ENCODE data around the gene IL1RAPL1.
"Not testable (repeated sequence)": the region's sequence is repeated elsewhere in the genome, so short reads cannot be mapped to it uniquely, and the experiment has no call there.

IL1RAPL1 gene

DNA sequence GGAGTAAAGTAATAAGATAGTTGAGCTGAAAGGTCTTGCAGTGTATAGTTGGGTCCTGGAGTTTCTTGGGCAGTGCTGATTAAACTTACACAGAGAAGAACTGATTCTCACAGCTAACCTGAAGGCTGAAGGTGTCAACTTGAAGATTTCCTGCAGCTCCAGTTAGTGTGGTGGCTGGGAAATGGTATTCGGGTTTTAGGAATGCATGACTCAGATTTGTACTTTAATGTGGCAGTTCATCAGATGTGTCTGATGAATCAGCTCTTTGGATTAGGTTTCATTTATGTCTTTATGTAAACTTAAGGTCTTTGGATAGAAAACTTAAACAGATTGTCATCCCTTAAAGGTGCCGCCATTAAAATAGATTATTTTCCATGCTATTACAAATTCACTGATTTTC is 200.0 kb downstream of the IL1RAPL1 start:
- DNase-seq = no peak
- no peaks in the 10 kb centered on the region for H3K27me3 ChIP-seq
- no peaks in the 10 kb centered on the region for H3K36me3 ChIP-seq
- no peaks in the 10 kb centered on the region for H3K4me1 ChIP-seq
- TF ChIP-seq, protein P1, sequence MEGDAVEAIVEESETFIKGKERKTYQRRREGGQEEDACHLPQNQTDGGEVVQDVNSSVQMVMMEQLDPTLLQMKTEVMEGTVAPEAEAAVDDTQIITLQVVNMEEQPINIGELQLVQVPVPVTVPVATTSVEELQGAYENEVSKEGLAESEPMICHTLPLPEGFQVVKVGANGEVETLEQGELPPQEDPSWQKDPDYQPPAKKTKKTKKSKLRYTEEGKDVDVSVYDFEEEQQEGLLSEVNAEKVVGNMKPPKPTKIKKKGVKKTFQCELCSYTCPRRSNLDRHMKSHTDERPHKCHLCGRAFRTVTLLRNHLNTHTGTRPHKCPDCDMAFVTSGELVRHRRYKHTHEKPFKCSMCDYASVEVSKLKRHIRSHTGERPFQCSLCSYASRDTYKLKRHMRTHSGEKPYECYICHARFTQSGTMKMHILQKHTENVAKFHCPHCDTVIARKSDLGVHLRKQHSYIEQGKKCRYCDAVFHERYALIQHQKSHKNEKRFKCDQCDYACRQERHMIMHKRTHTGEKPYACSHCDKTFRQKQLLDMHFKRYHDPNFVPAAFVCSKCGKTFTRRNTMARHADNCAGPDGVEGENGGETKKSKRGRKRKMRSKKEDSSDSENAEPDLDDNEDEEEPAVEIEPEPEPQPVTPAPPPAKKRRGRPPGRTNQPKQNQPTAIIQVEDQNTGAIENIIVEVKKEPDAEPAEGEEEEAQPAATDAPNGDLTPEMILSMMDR (IDR thresholded peaks at IDR 0.05; ENCODE audit: low read depth, low read length) = no peak
- H3K9me3 ChIP-seq = no peaks in the 10 kb centered on the region
- H3K4me3 ChIP-seq (ENCODE audit: low read depth, low read length) = no peak overlapping the region

DNA sequence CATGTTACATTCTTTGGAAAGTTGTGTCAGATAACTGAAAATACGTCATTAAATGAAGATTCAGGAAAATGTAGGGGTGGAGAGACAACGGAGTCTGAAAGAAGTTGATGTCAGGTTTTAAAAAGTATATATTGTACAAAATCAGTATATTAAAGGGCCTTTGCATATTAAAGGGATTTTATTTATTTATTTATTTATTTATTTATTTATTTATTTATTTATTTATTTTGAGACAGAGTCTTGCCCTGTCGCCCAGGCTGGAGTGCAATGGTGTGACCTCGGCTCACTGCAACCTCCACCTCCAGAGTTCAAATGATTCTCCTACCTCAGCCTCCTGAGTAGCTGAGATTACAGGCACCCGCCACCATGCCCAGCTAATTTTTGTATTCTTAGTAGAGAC is 213.4 kb downstream of the IL1RAPL1 start:
- H3K27me3 ChIP-seq; H3K4me1 ChIP-seq; DNase-seq; H3K4me3 ChIP-seq (ENCODE audit: low read depth, low read length); H3K9me3 ChIP-seq; H3K36me3 ChIP-seq: not testable (repeated sequence)

DNA sequence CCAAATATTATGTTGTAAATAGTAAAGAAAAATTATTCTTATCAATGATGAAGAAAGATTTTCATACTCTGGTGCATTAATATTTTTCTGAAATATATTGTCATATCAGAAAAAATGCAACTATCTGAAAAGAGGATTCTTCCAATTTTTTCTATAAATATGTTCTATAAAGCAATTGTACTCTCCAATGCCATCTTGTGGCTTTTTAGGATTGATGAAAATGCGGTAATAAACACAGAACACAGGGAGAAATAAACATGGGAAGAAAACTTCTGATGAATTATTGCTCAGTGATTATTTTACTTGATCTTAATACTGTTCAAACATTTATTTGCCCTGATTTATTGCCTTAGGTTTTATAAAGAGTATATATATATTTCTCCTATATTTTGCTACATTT is 215.4 kb downstream of the IL1RAPL1 start:
- no peaks in the 10 kb centered on the region for H3K36me3 ChIP-seq
- no peak for DNase-seq
- no peaks in the 10 kb centered on the region for H3K27me3 ChIP-seq
- TF ChIP-seq, protein P1 (IDR thresholded peaks at IDR 0.05; ENCODE audit: low read depth, low read length) = no peak
- no peaks in the 10 kb centered on the region for H3K4me1 ChIP-seq
- H3K9me3 ChIP-seq = no peaks in the 10 kb centered on the region
- no peak overlapping the region for H3K4me3 ChIP-seq (ENCODE audit: low read depth, low read length)

DNA sequence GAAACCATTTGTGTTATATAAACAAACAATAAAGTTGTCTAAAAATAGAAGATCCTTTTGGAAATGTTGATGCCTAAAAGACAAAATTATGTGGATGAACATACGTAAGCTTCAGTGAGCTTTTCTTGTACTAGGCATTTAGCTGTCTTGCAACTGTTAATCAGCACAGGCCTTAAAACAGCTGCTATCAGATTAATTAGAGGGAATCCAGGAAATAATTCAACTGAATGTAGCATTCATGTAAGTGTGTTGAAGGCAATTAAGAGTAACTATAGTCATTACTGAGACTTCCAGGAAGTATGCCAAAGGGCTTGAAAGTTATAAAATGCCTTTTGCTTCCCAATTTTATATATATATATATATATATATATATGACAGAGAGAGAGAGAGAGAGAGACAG is 248.7 kb downstream of the IL1RAPL1 start:
- no peak overlapping the region for H3K4me3 ChIP-seq (ENCODE audit: low read depth, low read length)
- H3K4me1 ChIP-seq = no peaks in the 10 kb centered on the region
- H3K36me3 ChIP-seq = no peaks in the 10 kb centered on the region
- H3K9me3 ChIP-seq = no peaks in the 10 kb centered on the region
- H3K27me3 ChIP-seq = no peaks in the 10 kb centered on the region
- DNase-seq = no peak
- TF ChIP-seq, protein P1 (IDR thresholded peaks at IDR 0.05; ENCODE audit: low read depth, low read length) = no peak

DNA sequence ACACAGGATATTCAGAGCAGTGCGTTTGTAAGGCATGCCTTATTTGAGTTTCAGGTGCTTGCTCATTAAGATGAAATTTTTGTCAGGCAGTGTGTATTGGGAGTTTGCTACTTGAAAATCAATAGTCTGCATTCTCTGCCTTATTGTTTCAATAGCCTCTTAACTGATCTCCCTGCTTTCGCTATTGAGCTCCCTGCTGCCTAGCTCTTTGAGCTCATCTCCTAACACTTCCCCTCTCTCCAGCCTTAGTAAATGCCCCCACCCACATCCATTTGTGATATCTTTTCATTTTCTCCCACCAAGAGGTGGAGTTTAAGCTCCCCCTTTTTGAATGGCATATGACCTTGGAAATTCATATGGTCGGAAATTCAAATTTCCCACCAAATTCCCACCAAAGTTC is 256.6 kb downstream of the IL1RAPL1 start:
- TF ChIP-seq, protein P1 (IDR thresholded peaks at IDR 0.05; ENCODE audit: low read depth, low read length) = no peak
- no peaks in the 10 kb centered on the region for H3K36me3 ChIP-seq
- H3K4me3 ChIP-seq (ENCODE audit: low read depth, low read length) = no peak overlapping the region
- no peaks in the 10 kb centered on the region for H3K9me3 ChIP-seq
- no peaks in the 10 kb centered on the region for H3K4me1 ChIP-seq
- no peak for DNase-seq
- H3K27me3 ChIP-seq = no peaks in the 10 kb centered on the region

DNA sequence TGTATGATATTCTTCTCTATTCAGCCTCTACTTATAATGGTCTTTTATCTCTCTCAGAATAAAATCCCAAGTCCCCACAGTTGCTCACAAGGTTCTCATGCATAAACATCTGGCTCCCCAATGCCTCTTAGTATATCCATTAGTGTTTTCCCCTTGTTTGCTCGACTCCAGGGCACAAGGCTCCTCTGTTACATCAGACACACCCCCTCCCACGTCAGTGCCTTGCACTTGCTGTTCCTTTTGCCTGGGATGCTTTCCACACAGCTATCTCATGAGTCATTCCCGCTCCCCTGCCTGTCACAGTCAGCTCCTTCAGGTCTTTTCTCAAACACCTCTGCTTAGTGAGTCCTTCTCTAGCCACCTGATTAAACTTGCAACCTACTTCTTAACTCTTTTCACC is 260.2 kb downstream of the IL1RAPL1 start:
- no peak overlapping the region for H3K4me3 ChIP-seq (ENCODE audit: low read depth, low read length)
- no peak for DNase-seq
- no peaks in the 10 kb centered on the region for H3K27me3 ChIP-seq
- no peaks in the 10 kb centered on the region for H3K9me3 ChIP-seq
- no peaks in the 10 kb centered on the region for H3K36me3 ChIP-seq
- H3K4me1 ChIP-seq = no peaks in the 10 kb centered on the region
- TF ChIP-seq, protein P1 (IDR thresholded peaks at IDR 0.05; ENCODE audit: low read depth, low read length) = no peak

DNA sequence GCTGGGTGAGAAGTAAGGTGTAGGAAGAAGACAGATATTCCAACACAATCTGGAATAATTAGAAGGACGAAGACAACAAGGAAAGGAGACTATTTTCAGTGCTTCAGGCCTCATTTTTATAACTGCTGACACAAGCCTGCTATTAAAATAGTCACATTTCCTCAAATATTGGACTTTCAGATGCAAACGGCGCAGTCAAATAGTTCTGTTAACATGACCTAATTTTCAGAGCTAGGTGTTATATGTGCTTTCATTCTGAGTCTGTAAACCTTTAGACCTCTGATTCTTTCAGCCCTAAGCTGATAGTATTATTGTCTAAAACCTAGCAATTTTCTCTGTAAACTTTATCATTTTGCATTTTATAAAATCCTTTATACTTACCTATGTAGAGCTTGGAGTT is 261.5 kb downstream of the IL1RAPL1 start:
- TF ChIP-seq, protein P1 (IDR thresholded peaks at IDR 0.05; ENCODE audit: low read depth, low read length) = no peak
- Histone ChIP-seq H3K9me3 (no peaks in the 10 kb centered on the region), H3K27me3 (no peaks in the 10 kb centered on the region), H3K4me1 (no peaks in the 10 kb centered on the region), H3K36me3 (no peaks in the 10 kb centered on the region), H3K4me3 (ENCODE audit: low read depth, low read length) (no peak overlapping the region)
- no peak for DNase-seq
